ENCODE measurements around the gene FILIP1.

Gene FILIP1

DNA sequence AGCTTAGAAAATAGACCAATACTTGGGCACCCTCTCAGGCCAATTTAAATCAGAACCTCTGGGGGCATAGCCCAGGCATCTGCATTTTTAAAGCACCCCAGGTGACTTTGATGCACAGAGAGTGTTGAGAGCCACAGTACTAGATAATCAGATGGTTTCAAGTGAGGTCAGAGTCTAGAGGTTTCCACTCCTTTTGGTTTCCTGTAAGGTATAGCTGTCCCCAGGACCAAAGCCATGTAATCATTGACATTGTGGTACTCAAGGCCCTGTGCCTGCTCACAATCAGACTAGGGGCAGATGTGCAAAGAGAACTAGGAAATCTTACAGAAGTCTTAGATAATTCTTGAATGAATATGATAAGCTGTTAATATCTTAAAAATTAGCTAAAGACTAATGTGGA, 9.1 kb downstream of the FILIP1 start:
- TF ChIP-seq, protein P1, sequence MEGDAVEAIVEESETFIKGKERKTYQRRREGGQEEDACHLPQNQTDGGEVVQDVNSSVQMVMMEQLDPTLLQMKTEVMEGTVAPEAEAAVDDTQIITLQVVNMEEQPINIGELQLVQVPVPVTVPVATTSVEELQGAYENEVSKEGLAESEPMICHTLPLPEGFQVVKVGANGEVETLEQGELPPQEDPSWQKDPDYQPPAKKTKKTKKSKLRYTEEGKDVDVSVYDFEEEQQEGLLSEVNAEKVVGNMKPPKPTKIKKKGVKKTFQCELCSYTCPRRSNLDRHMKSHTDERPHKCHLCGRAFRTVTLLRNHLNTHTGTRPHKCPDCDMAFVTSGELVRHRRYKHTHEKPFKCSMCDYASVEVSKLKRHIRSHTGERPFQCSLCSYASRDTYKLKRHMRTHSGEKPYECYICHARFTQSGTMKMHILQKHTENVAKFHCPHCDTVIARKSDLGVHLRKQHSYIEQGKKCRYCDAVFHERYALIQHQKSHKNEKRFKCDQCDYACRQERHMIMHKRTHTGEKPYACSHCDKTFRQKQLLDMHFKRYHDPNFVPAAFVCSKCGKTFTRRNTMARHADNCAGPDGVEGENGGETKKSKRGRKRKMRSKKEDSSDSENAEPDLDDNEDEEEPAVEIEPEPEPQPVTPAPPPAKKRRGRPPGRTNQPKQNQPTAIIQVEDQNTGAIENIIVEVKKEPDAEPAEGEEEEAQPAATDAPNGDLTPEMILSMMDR (IDR thresholded peaks at IDR 0.05; ENCODE audit: low read depth, low read length), result no peak
- H3K4me3 ChIP-seq (ENCODE audit: low read depth, low read length), result no peak overlapping the region

DNA sequence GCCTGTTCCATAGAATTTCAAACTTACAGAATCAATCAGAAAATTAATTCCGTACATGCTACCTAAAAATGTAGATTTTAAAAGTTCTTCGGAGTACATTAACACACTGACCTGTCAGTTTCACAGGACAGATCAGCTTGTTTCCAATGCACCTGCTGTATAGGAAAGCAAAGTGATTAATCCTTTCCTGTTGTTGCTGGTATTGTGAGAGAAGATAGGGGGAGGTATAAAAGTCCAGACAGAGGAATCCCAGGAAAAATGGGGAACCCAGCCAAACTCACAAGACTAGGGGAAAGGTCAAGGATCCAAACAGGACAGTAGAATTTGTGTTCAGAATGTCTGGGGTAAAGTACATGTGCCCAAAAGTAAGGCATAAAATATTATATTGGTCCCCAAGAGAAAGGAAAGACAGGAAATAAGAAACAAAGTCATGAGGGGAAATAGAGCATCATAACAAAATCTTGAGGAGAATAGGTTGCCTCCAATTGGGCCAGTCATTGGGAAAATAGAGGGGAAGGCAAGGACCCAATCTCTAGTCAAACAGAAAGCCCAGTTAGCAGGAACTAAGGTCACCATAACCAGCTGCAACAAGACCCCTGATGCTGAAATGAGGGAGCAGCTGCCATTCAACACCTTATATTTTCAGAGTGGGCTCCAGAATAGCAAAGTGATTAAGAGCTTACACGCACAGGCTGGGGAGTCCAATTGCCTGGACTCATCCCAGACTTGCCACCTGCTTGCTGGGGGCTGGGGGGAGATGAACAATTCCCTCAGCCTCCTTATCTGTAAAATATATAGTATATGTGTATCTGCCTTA, 10.3 kb downstream of the FILIP1 start:
- TF ChIP-seq, protein P1 (IDR thresholded peaks at IDR 0.05; ENCODE audit: low read depth, low read length), result no peak
- no peak overlapping the region for H3K4me3 ChIP-seq (ENCODE audit: low read depth, low read length)

DNA sequence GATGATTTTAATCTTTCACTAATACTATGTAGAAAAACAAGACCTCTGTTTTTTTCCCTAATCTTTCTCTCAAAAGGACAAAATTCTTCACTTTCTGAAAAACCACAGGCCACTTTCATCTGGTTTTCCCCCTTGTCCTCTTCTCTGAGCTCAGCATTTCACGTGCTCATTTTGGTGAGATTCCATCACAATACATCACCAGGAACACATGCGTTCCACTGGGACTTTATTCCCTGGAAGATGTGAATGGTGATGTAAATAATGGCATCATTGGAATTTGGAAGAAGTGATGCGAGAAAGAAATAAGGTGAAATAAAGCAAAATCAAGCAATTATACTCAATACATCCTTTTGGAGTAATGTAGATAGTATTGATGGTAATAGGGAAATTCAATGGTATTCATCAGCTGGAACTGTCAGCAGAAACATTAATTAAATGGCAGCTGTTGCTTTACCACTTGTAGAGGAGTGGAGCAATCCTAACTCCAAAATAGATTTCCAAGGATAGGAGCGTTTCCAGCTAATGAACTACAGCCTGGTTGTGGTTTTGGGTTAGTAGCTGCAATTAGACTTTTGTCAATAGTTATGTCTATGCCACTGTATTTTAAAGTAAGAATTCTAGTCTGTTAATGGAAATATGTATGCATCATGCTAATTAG, 11.5 kb downstream of the FILIP1 start:
- TF ChIP-seq, protein P1 (IDR thresholded peaks at IDR 0.05; ENCODE audit: low read depth, low read length), result no peak
- no peak overlapping the region for H3K4me3 ChIP-seq (ENCODE audit: low read depth, low read length)

DNA sequence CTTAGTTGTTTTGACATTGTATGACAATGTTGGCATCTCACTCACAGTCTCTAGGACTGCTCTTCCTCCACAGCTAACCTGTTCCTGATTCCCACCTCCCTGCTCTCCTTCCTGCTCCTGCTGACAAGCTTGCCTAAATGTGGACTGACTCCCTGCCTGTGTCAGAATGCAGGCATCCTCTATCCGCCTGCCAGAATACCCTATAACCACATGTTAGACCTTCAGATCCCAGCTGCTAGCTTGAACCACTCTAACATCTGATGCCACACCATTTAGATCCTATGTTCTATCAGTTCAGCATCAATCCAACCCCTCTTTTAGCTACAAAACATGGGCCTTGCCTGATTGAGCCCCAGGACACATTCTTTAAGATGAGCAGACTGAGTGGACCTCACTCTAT, 12.2 kb downstream of the FILIP1 start:
- TF ChIP-seq, protein P1 (IDR thresholded peaks at IDR 0.05; ENCODE audit: low read depth, low read length), result no peak

DNA sequence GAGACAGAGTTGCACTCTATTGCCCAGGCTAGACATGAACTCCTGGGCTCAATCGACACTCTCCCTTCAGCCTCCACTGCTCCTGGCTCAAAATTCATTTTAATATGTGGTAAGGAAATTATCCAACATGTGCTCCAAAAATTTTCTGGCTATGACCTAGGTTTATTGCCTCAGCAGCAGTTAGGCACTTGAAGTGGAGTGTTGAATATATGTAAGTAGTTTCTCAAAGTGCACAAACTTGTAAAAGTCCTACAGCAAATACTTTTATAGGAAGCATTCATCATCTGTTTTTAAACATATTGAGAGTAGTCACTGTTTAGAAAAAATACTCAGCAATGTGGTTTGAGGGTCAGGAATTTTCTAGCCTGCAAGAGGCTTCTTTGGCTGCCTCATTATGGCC, 13.2 kb downstream of the FILIP1 start:
- TF ChIP-seq, protein P1 (IDR thresholded peaks at IDR 0.05; ENCODE audit: low read depth, low read length), result no peak
- no peak overlapping the region for H3K4me3 ChIP-seq (ENCODE audit: low read depth, low read length)

More for the DNA sequence above, 12.2 kb downstream of the FILIP1 start:
- no peak overlapping the region for H3K4me3 ChIP-seq (ENCODE audit: low read depth, low read length)

DNA sequence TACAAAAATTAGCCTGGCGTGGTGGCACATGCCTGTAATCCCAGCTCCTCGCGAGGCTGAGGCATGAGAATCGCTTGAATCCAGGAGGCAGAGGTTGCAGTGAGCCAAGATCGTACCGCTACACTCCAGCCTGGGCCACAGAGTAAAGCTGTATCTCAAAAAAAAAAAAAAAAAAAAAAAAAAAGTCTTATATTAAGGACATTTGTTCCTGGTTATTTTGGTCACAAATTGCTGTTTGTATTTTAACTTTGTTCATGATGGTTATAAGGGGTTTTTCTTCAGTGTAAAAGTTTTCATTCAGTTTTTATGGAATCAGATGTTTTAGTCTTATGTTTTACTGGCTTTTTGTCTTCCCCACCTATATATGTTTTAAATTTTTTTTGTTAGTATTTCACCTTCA, 13.9 kb downstream of the FILIP1 start:
- H3K4me3 ChIP-seq (ENCODE audit: low read depth, low read length), result no peak overlapping the region
- TF ChIP-seq, protein P1 (IDR thresholded peaks at IDR 0.05; ENCODE audit: low read depth, low read length), result no peak

DNA sequence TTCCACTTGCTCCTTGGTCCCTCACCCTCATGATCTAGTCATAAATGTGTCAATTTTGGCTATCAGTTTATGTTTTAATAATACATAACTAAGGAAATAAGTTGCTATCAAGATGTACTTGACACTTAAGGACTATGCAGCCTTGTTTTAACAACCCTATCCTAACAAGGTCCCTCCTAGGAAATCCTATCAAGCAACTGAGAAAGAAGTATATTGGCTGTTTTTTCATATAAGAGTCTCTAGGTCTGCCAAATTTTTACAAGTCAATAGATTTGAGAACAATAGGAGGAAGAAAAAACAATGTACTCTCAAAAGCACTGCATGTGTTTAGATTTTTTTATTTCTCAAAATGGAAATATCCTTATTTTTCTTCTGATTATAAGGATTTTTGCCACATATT, 14.7 kb downstream of the FILIP1 start:
- no peak overlapping the region for H3K4me3 ChIP-seq (ENCODE audit: low read depth, low read length)
- TF ChIP-seq, protein P1 (IDR thresholded peaks at IDR 0.05; ENCODE audit: low read depth, low read length), result no peak
